ENCODE measurements around the gene EEF1AKMT3. TPM values are rescaled to one million over a fixed set of nuclear protein-coding genes. Genes with fewer than 3 reads are reported as not detected.
"Not testable (repeated sequence)": the region's sequence is repeated elsewhere in the genome, so short reads cannot be mapped to it uniquely, and the experiment has no call there.

The EEF1AKMT3 gene
- total and polyA plus RNA-seq, 4 donors, result 3.6 to 11.5 (median 5.9) TPM

GRCh38 chr12:57816001-57816854 lies 43.8 kb downstream of the EEF1AKMT3 start:
- TF ChIP-seq, protein P1, sequence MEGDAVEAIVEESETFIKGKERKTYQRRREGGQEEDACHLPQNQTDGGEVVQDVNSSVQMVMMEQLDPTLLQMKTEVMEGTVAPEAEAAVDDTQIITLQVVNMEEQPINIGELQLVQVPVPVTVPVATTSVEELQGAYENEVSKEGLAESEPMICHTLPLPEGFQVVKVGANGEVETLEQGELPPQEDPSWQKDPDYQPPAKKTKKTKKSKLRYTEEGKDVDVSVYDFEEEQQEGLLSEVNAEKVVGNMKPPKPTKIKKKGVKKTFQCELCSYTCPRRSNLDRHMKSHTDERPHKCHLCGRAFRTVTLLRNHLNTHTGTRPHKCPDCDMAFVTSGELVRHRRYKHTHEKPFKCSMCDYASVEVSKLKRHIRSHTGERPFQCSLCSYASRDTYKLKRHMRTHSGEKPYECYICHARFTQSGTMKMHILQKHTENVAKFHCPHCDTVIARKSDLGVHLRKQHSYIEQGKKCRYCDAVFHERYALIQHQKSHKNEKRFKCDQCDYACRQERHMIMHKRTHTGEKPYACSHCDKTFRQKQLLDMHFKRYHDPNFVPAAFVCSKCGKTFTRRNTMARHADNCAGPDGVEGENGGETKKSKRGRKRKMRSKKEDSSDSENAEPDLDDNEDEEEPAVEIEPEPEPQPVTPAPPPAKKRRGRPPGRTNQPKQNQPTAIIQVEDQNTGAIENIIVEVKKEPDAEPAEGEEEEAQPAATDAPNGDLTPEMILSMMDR (IDR thresholded peaks at IDR 0.05; ENCODE audit: control extremely low read depth, extremely low read depth), result no peak
- Histone ChIP-seq H3K9ac (ENCODE audit: insufficient read depth in 1 of 2, low read length in 2 of 2) (no peak overlapping the region), H3K9me3 (ENCODE audit: control insufficient read depth in 4 of 4, insufficient read depth in 3 of 4, low read length in 3 of 4) (no peaks in the 10 kb centered on the region), H3K4me1 (ENCODE audit: control insufficient read depth in 5 of 5, insufficient read depth in 5 of 5, low read length in 5 of 5) (peaks cover 0 to 12% (median 7%) of the 10 kb centered on the region in 5 donors), H3K27me3 (ENCODE audit: control insufficient read depth in 3 of 3, insufficient read depth in 3 of 3, low read length in 2 of 3) (no peaks in the 10 kb centered on the region), H3K36me3 (ENCODE audit: control insufficient read depth in 4 of 4, insufficient read depth in 4 of 4, low read length in 4 of 4) (peaks cover 1 to 24% (median 17%) of the 10 kb centered on the region in 4 donors), H3K4me3 (no peak overlapping the region), H3K27ac (ENCODE audit: low read depth in 1 of 2, low read length in 1 of 2) (peak overlapping the region; percentile 6 to 9)
- ATAC-seq (ENCODE audit: insufficient read depth, low FRiP score), result no peak
- no peak for DNase-seq
- 47 to 64% methylated on average over 3 of the region's 3 CpGs for WGBS, 2 donors

- H3K4me1 ChIP-seq (ENCODE audit: control insufficient read depth in 5 of 5, insufficient read depth in 5 of 5, low read length in 5 of 5), result peaks cover 0 to 12% (median 7%) of the 10 kb centered on the region in 5 donors
- no peaks in the 10 kb centered on the region for H3K9me3 ChIP-seq (ENCODE audit: control insufficient read depth in 4 of 4, insufficient read depth in 3 of 4, low read length in 3 of 4)
- H3K27ac ChIP-seq (ENCODE audit: low read depth in 1 of 2, low read length in 1 of 2), result peak overlapping the region; percentile 9 to 84
- no peak overlapping the region for H3K9ac ChIP-seq (ENCODE audit: insufficient read depth in 1 of 2, low read length in 2 of 2)
- WGBS, 2 donors, result 9 to 23% methylated on average over 5 of the region's 5 CpGs
- DNase-seq (no peak), ATAC-seq (ENCODE audit: insufficient read depth, low FRiP score) (peak; percentile 49)
- H3K27me3 ChIP-seq (ENCODE audit: control insufficient read depth in 3 of 3, insufficient read depth in 3 of 3, low read length in 2 of 3), result no peaks in the 10 kb centered on the region
- no peak overlapping the region for H3K4me3 ChIP-seq
- TF ChIP-seq, protein P1 (IDR thresholded peaks at IDR 0.05; ENCODE audit: control extremely low read depth, extremely low read depth), result no peak
- H3K36me3 ChIP-seq (ENCODE audit: control insufficient read depth in 4 of 4, insufficient read depth in 4 of 4, low read length in 4 of 4), result peaks cover 4 to 28% (median 19%) of the 10 kb centered on the region in 4 donors
Observed at GRCh38 chr12:57816855-57817151, 44.4 kb downstream of the EEF1AKMT3 start.

GRCh38 chr12:57817261-57817989 lies 45.0 kb downstream of the EEF1AKMT3 start:
- peak overlapping the region; percentile 55 to 84 for H3K27ac ChIP-seq (ENCODE audit: low read depth in 1 of 2, low read length in 1 of 2)
- H3K9ac ChIP-seq (ENCODE audit: insufficient read depth in 1 of 2, low read length in 2 of 2), result no peak overlapping the region
- no peaks in the 10 kb centered on the region for H3K27me3 ChIP-seq (ENCODE audit: control insufficient read depth in 3 of 3, insufficient read depth in 3 of 3, low read length in 2 of 3)
- H3K9me3 ChIP-seq (ENCODE audit: control insufficient read depth in 4 of 4, insufficient read depth in 3 of 4, low read length in 3 of 4), result no peaks in the 10 kb centered on the region
- H3K36me3 ChIP-seq (ENCODE audit: control insufficient read depth in 4 of 4, insufficient read depth in 4 of 4, low read length in 4 of 4), result peaks cover 4 to 34% (median 23%) of the 10 kb centered on the region in 4 donors
- no peak overlapping the region for H3K4me3 ChIP-seq
- 68 to 78% methylated on average over 8 of the region's 8 CpGs for WGBS, 2 donors
- TF ChIP-seq, protein P1 (IDR thresholded peaks at IDR 0.05; ENCODE audit: control extremely low read depth, extremely low read depth), result no peak
- DNase-seq, result no peak
- peaks cover 0 to 12% (median 7%) of the 10 kb centered on the region in 5 donors for H3K4me1 ChIP-seq (ENCODE audit: control insufficient read depth in 5 of 5, insufficient read depth in 5 of 5, low read length in 5 of 5)
- ATAC-seq (ENCODE audit: insufficient read depth, low FRiP score), result no peak

- Histone ChIP-seq H3K36me3 (ENCODE audit: control insufficient read depth in 4 of 4, insufficient read depth in 4 of 4, low read length in 4 of 4) (peaks cover 9 to 36% (median 27%) of the 10 kb centered on the region in 4 donors), H3K27ac (ENCODE audit: low read depth in 1 of 2, low read length in 1 of 2) (peak overlapping the region in 1 of 2 donors; percentile 84), H3K4me1 (ENCODE audit: control insufficient read depth in 5 of 5, insufficient read depth in 5 of 5, low read length in 5 of 5) (peaks cover 0 to 12% (median 7%) of the 10 kb centered on the region in 5 donors)
- whole genome bisulfite sequencing, 2 donors, result 87 to 93% methylated on average over 3 of the region's 3 CpGs
- H3K9ac ChIP-seq (ENCODE audit: insufficient read depth in 1 of 2, low read length in 2 of 2); DNase-seq; H3K9me3 ChIP-seq (ENCODE audit: control insufficient read depth in 4 of 4, insufficient read depth in 3 of 4, low read length in 3 of 4); H3K4me3 ChIP-seq; H3K27me3 ChIP-seq (ENCODE audit: control insufficient read depth in 3 of 3, insufficient read depth in 3 of 3, low read length in 2 of 3); ATAC-seq (ENCODE audit: insufficient read depth, low FRiP score): not testable (repeated sequence)
Observed at GRCh38 chr12:57817990-57818331, 45.5 kb downstream of the EEF1AKMT3 start.

DNA sequence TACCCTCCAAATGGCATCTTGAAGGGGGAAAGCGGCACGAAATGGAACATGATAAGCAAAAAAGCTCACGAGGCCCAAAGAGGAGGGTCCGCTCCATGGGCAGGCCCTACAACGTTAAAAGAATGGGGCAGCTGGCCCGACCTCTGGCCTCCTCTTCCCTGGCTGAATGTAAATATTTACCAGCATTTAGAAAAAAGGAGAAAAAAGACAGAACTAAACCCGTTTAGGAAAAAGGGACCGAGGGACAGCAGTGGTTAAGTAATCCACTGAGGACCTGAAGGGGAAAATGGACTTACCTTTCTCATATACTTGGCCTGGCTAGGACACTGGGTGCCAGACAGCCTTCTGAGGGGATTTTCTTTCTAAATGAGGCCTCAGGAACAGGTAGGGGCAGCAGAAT lies 47.7 kb downstream of the EEF1AKMT3 start:
- Histone ChIP-seq H3K36me3 (ENCODE audit: control insufficient read depth in 4 of 4, insufficient read depth in 4 of 4, low read length in 4 of 4) (peaks cover 11 to 57% (median 47%) of the 10 kb centered on the region in 4 donors), H3K4me1 (ENCODE audit: control insufficient read depth in 5 of 5, insufficient read depth in 5 of 5, low read length in 5 of 5) (peaks cover 0 to 21% (median 5%) of the 10 kb centered on the region in 5 donors)
- not testable (repeated sequence) for H3K27ac ChIP-seq (ENCODE audit: low read depth in 1 of 2, low read length in 1 of 2)

More for the DNA sequence above, 47.7 kb downstream of the EEF1AKMT3 start:
- not testable (repeated sequence) for H3K27me3 ChIP-seq (ENCODE audit: control insufficient read depth in 3 of 3, insufficient read depth in 3 of 3, low read length in 2 of 3); H3K9ac ChIP-seq (ENCODE audit: insufficient read depth in 1 of 2, low read length in 2 of 2); DNase-seq; H3K9me3 ChIP-seq (ENCODE audit: control insufficient read depth in 4 of 4, insufficient read depth in 3 of 4, low read length in 3 of 4); ATAC-seq (ENCODE audit: insufficient read depth, low FRiP score); H3K4me3 ChIP-seq
- 71 to 83% methylated on average over 8 of the region's 8 CpGs for WGBS, 2 donors

Data from lung (tissue), 12 donors.